Measurements from ENCODE around the gene DNAJC5. TPM values are rescaled to one million over a fixed set of nuclear protein-coding genes. Genes with fewer than 3 reads are reported as not detected.

Gene DNAJC5
- total RNA-seq (2022): 117 and 124 TPM in 2 replicates
- percentile 87 among the genes with signal in this experiment for Bru-seq, nascent RNA
- percentile 93 among the genes with signal in this experiment for BruChase-seq, experiment 1, labeled RNA remaining after a 2-hour chase
- percentile 96 among the genes with signal in this experiment for BruChase-seq, experiment 2, labeled RNA remaining after a 6-hour chase
- long read RNA-seq, full-length matches to known transcripts: 4 of 74 reads
- long read RNA-seq, partial matches to known transcripts: 8 of 74 reads
- long read RNA-seq, other reads (novel, unspliced or antisense): 62 of 74 reads

- no peaks in the 10 kb centered on the region for H3K27me3 Mint-ChIP-seq (ENCODE audit: insufficient read depth, unreplicated experiment)
- H3K27me3 ChIP-seq (replicated peaks; ENCODE audit: control insufficient read depth, insufficient read depth, low read length): no peaks in the 10 kb centered on the region
- TF ChIP-seq CTCF (IDR thresholded peaks at IDR 0.05; ENCODE audit: insufficient read depth in 1 of 2, low read depth in 1 of 2, low read length in 1 of 2, severe bottlenecking in 1 of 2, unreplicated experiment in 1 of 2): no peak
- peak within 1 kb of the TSS; percentile 85 for H3K27ac Mint-ChIP-seq (ENCODE audit: unreplicated experiment)
- POLR2A ChIA-PET: interaction anchor here (0.6 to 3.9 kb wide), 4 partner anchors 15 to 253 kb away, joined by 3 to 49 read pairs (median 8); partner anchors contain the start of gene TPD52L2
- H3K4me3 ChIP-seq (ENCODE audit: low read depth, low read length): peak within 1 kb of the TSS; percentile 61
- peaks cover 27% of the 10 kb centered on the region for H3K4me1 ChIP-seq
- H3K9me3 Mint-ChIP-seq (ENCODE audit: unreplicated experiment): no peaks in the 10 kb centered on the region
- H3K36me3 ChIP-seq (ENCODE audit: control insufficient read depth, insufficient read depth, low read length): peaks cover 4% of the 10 kb centered on the region
- H3K4me3 Mint-ChIP-seq (ENCODE audit: unreplicated experiment): peak within 1 kb of the TSS; percentile 76
- DNase-seq: peak; percentile 99 to 100
- CTCF ChIA-PET: interaction anchor here (0.8 to 2.8 kb wide), 5 partner anchors 30 to 86 kb away, joined by 3 to 11 read pairs (median 5); partner anchors contain the start of genes PRPF6, SAMD10, TPD52L2 and UCKL1
- no peaks in the 10 kb centered on the region for H3K9me3 ChIP-seq
- peaks cover 27% of the 10 kb centered on the region for H3K4me1 Mint-ChIP-seq (ENCODE audit: low read depth, unreplicated experiment)
- peaks cover 68% of the 10 kb centered on the region for H3K36me3 Mint-ChIP-seq (ENCODE audit: insufficient read depth, unreplicated experiment)
- no TSS peak for BruUV-seq (replicated peaks)
- intact Hi-C loops (cut with micrococcal nuclease; ENCODE audit: unreplicated experiment): loop anchor here (1.0 to 10.0 kb wide), 4 partner anchors 29 to 270 kb away; partner anchors contain the start of genes GMEB2, TCEA2, TPD52L2 and UCKL1
Observed at GRCh38 chr20:63894358-63895201, at the start of gene DNAJC5. TSS of gene DNAJC5 (plus strand) at chr20:63895126. CDS start at chr20:63928346, 33,220 bp downstream.

GRCh38 chr20:63846128-63846771, 48.7 kb upstream of the DNAJC5 start:
- no peak for TF ChIP-seq CTCF (IDR thresholded peaks at IDR 0.05; ENCODE audit: insufficient read depth in 1 of 2, low read depth in 1 of 2, low read length in 1 of 2, severe bottlenecking in 1 of 2, unreplicated experiment in 1 of 2)
- Mint-ChIP-seq H3K4me1 (ENCODE audit: low read depth, unreplicated experiment) (no peaks in the 10 kb centered on the region), H3K36me3 (ENCODE audit: insufficient read depth, unreplicated experiment) (peaks cover 6% of the 10 kb centered on the region), H3K27ac (ENCODE audit: unreplicated experiment) (peak overlapping the region; percentile 19), H3K27me3 (ENCODE audit: insufficient read depth, unreplicated experiment) (peaks cover 3% of the 10 kb centered on the region), H3K9me3 (ENCODE audit: unreplicated experiment) (no peaks in the 10 kb centered on the region), H3K4me3 (ENCODE audit: unreplicated experiment) (peak overlapping the region; percentile 37)
- Histone ChIP-seq H3K36me3 (ENCODE audit: control insufficient read depth, insufficient read depth, low read length) (no peaks in the 10 kb centered on the region), H3K27me3 (replicated peaks; ENCODE audit: control insufficient read depth, insufficient read depth, low read length) (no peaks in the 10 kb centered on the region), H3K9me3 (no peaks in the 10 kb centered on the region), H3K4me3 (ENCODE audit: low read depth, low read length) (peak overlapping the region; percentile 15; the same call in 1 of the 2 replicates), H3K4me1 (peaks cover 27% of the 10 kb centered on the region)
- intact Hi-C loops (cut with micrococcal nuclease; ENCODE audit: unreplicated experiment): no loop called here
- peak; percentile 78 to 92 for DNase-seq
- CTCF ChIA-PET: interaction anchor here (1.6 kb wide), 1 partner anchor 18 kb away, joined by 12 read pairs; no protein-coding TSS in a partner anchor
- POLR2A ChIA-PET: no interaction called here
- BruUV-seq (replicated peaks): no TSS peak

GRCh38 chr20:63846888-63847236, 48.1 kb upstream of the DNAJC5 start:
- Histone ChIP-seq H3K9me3 (no peaks in the 10 kb centered on the region), H3K4me1 (peaks cover 27% of the 10 kb centered on the region), H3K27me3 (replicated peaks; ENCODE audit: control insufficient read depth, insufficient read depth, low read length) (no peaks in the 10 kb centered on the region), H3K36me3 (ENCODE audit: control insufficient read depth, insufficient read depth, low read length) (no peaks in the 10 kb centered on the region), H3K4me3 (ENCODE audit: low read depth, low read length) (no peak overlapping the region)
- CTCF ChIA-PET: interaction anchor here (1.6 kb wide), 1 partner anchor 17 kb away, joined by 12 read pairs; no protein-coding TSS in a partner anchor
- H3K36me3 Mint-ChIP-seq (ENCODE audit: insufficient read depth, unreplicated experiment): peaks cover 6% of the 10 kb centered on the region
- POLR2A ChIA-PET: no interaction called here
- no peak overlapping the region for H3K4me3 Mint-ChIP-seq (ENCODE audit: unreplicated experiment)
- no peaks in the 10 kb centered on the region for H3K4me1 Mint-ChIP-seq (ENCODE audit: low read depth, unreplicated experiment)
- no peak for TF ChIP-seq CTCF (IDR thresholded peaks at IDR 0.05; ENCODE audit: insufficient read depth in 1 of 2, low read depth in 1 of 2, low read length in 1 of 2, severe bottlenecking in 1 of 2, unreplicated experiment in 1 of 2)
- intact Hi-C loops (cut with micrococcal nuclease; ENCODE audit: unreplicated experiment): no loop called here
- H3K9me3 Mint-ChIP-seq (ENCODE audit: unreplicated experiment): no peaks in the 10 kb centered on the region
- no peak overlapping the region for H3K27ac Mint-ChIP-seq (ENCODE audit: unreplicated experiment)
- DNase-seq: no peak
- peaks cover 3% of the 10 kb centered on the region for H3K27me3 Mint-ChIP-seq (ENCODE audit: insufficient read depth, unreplicated experiment)
- BruUV-seq (replicated peaks): no TSS peak
